Duodenal mucosa (tissue), 2 donors: ENCODE measurements around the gene LAMB3.
"Not testable (repeated sequence)": the region's sequence is repeated elsewhere in the genome, so short reads cannot be mapped to it uniquely, and the experiment has no call there.

Experiments
- H3K27ac ChIP-seq: one replicate; pipeline ENCODE4 v1.7.0; 2013; ENCODE audit warnings: low read depth, low read length
- H3K27me3 ChIP-seq, 2 donors: one replicate each; pipeline ENCODE4 v1.7.0; 2013; ENCODE audit warnings: low read length in 2 of 2, control low read depth in 1 of 2; ENCODE audit not compliant: insufficient read depth in 2 of 2, control insufficient read depth in 1 of 2
- H3K36me3 ChIP-seq, 2 donors: one replicate each; pipeline ENCODE4 v1.7.0; 2013; ENCODE audit warnings: low read length in 2 of 2, control low read depth in 1 of 2; ENCODE audit not compliant: insufficient read depth in 2 of 2, control insufficient read depth in 1 of 2
- H3K4me1 ChIP-seq, 2 donors: one replicate each; pipeline ENCODE4 v1.7.0; 2013; ENCODE audit warnings: low read length in 2 of 2, control low read depth in 1 of 2; ENCODE audit not compliant: insufficient read depth in 2 of 2, control insufficient read depth in 1 of 2
- H3K4me3 ChIP-seq, 2 donors: one replicate each; pipeline ENCODE4 v1.7.0; 2013; ENCODE audit warnings: low read length in 2 of 2, low read depth in 1 of 2
- H3K9ac ChIP-seq, 2 donors: one replicate each; pipeline ENCODE4 v1.7.0; 2013; ENCODE audit warnings: low read length in 2 of 2, low read depth in 1 of 2
- H3K9me3 ChIP-seq, 2 donors: one replicate each; pipeline ENCODE4 v1.7.0; 2013; ENCODE audit warnings: low read length in 2 of 2, control low read depth in 1 of 2; ENCODE audit not compliant: control insufficient read depth in 1 of 2

The LAMB3 gene

DNA sequence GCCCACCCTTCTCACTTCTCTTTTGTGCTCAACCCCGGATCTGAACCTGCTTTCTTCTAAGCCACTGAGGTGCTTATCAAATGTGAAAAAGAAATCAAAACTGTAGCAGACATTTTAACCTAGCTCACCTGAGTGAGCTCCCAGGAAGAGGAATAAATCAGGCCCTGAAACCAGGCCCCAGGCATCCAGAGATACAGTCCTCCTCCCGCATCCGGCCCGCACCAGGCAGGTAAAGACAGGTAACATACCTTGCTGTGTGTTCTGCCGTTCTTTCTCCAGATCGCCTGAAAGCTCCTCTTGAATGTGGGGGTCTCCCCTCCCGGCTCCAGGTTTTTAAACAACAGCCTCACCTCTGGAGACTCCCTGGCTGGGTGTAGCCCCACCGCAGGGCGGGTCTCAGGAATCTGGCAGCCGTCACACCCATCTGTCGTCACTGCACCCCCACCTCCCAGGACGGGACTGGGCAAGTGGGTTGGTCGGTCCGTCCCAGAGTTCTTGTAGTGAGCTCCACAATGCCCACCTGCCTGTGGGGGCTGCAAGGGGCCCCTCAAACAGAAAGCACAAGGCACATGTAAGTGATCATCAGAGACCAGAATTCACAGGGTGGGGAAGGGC lies at the start of gene LAMB3:
LAMB3 (minus strand) TSS at position 305 of the 615 bp plus-strand sequence. CDS start 1,481 bp downstream, outside the sequence.
- peak within 1 kb of the TSS; percentile 58 to 81 for H3K9ac ChIP-seq
- peak within 1 kb of the TSS; percentile 55 to 56 for H3K4me3 ChIP-seq
- H3K27ac ChIP-seq = peak within 1 kb of the TSS; percentile 80
- no peaks in the 10 kb centered on the region for H3K27me3 ChIP-seq
- no peaks in the 10 kb centered on the region for H3K36me3 ChIP-seq
- H3K9me3 ChIP-seq = no peaks in the 10 kb centered on the region
- peaks cover 62 to 69% of the 10 kb centered on the region in 2 donors for H3K4me1 ChIP-seq

DNA sequence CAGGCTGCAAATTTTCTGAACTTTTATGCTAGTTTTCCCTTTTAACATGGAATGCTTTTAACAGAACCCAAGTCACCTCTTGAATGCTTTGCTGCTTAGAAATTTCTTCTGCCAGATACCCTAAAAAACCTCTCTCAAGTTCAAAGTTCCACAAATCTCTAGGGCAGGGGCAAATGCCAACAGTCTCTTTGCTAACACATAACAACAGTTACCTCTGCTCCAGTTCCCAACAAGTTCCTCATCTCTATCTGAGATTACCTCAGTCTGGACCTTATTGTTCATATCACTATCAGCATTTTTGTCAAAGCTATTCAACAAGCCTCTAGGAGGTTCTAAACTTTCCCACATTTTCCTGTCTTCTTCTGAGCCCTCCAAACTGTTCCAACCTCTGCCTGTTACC lies 48.5 kb upstream of the LAMB3 start:
- not testable (repeated sequence) for H3K36me3 ChIP-seq, H3K27ac ChIP-seq, H3K9me3 ChIP-seq, H3K9ac ChIP-seq, H3K27me3 ChIP-seq, H3K4me1 ChIP-seq, H3K4me3 ChIP-seq

DNA sequence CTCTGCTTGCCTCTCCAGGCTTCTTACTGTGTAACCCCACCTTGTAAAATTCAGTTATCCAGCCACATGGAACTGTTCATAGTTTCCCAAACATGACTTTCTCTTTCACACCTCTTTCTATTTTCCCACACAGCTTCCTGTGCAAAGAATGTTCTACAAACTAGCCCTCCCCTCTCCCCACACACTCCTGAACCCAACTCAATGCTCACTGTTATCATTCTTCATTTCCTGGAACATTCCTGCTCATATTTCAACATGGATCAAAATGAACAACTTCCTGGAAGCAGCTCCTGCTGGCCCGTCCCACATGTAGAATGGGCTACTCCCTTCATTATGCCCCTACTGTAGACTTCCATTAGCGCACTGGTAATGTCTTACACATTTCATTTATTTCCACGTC lies 44.9 kb upstream of the LAMB3 start:
- Histone ChIP-seq H3K9ac (no peak overlapping the region), H3K9me3 (no peaks in the 10 kb centered on the region), H3K4me3 (no peak overlapping the region), H3K36me3 (no peaks in the 10 kb centered on the region), H3K27ac (no peak overlapping the region), H3K27me3 (no peaks in the 10 kb centered on the region), H3K4me1 (no peaks in the 10 kb centered on the region)

DNA sequence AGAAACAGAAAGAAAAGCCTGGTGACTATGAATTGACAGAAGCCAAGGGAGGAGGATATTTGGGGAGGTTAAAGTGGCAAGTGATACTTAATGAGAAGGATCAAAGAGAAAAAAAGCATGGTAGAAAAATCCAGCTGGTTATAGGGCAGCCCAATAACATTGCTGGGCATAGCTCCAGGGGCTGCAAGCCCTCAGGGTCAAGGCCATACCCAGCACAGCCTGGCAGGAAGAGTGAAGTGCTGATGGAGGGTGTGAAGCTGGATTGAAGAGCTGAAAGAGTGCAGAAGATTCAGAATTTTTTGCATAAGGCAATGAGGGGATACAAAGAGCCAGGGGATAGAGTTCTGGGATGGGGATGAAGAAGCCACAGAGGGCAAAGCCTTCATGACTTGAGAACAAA lies 44.4 kb upstream of the LAMB3 start:
- Histone ChIP-seq H3K9me3 (no peaks in the 10 kb centered on the region), H3K4me3 (no peak overlapping the region), H3K27ac (no peak overlapping the region), H3K9ac (no peak overlapping the region), H3K27me3 (no peaks in the 10 kb centered on the region), H3K4me1 (no peaks in the 10 kb centered on the region), H3K36me3 (no peaks in the 10 kb centered on the region)

DNA sequence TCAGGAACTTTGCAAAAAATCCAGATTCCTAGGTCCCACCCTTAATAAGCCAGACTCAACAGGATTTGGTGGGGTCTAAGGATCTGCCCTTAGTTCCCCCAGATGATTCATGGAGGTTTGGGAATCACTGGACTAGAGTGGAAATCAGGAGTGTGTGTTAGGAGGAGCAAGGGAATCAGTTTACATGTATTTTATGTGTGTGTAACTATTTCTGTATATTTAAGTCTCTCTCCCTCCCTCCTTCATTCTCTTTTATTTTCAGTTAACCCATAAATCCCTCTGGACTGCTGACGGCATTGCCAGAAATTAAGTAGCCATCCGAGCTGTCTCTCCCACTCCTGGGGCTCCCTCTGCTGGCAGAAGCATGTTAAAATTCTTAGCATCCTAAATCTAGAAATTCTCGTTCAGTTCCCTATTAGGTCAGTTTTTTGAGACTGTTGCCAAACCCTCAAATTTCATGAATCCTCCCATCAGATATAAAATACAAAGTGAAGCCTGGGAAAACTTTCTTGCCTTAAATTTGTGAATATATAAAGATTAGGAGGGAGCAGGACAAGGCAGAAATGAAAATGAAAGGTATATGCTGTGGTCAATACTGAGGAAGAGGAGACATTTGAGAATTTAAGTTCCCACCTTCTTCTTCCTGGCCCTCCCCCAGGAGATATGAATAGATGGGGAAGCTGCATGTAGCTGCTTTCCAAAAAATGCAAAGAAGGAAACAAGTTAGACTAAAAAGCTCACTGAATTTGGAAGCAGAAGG lies 40.7 kb upstream of the LAMB3 start:
- peaks cover 0 to 9% of the 10 kb centered on the region in 2 donors for H3K4me1 ChIP-seq
- no peaks in the 10 kb centered on the region for H3K36me3 ChIP-seq
- H3K4me3 ChIP-seq = no peak overlapping the region
- H3K9me3 ChIP-seq = no peaks in the 10 kb centered on the region
- H3K27me3 ChIP-seq = no peaks in the 10 kb centered on the region
- H3K9ac ChIP-seq = peak overlapping the region in 1 of 2 donors; percentile 27
- no peak overlapping the region for H3K27ac ChIP-seq

DNA sequence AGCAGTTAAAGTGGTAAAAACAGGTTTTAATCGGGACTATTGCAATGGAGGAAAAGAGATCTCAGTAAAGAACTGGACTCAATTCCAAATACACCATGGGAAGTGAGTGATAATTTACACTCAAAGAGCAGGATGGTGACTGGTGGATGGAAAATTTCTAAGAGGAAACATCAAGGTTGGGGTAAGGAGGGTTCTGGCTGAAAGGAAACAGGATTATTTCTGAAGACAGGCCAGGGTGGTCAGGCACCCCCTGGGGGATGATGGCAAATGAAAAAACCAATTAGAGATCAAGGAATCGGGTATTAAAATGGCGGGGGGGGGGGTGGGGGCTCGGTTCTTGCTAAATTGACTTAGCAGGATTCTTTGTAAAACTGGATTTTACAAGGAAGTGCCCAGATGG lies 40.1 kb upstream of the LAMB3 start:
- Histone ChIP-seq H3K27ac (no peak overlapping the region), H3K4me3 (no peak overlapping the region)

DNA sequence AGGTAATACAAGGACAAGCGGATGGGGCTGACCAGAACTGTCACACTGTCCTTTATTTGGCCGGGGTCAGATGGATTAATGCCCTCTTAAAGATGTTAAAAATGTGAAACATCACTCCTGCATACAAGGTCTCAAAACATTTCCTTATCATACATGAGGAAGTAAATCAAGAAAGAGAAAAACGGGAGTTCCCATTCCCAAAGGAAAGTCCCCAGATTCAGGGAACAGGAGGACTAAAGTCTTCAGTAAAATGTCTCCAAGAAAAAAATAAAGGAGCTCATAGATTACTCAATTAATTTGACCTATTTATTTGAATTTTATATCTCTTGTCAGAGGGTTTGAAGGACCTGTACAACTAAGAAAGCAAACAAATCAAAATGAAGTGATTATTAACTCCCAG lies 39.0 kb upstream of the LAMB3 start:
- Histone ChIP-seq H3K36me3 (no peaks in the 10 kb centered on the region), H3K9me3 (no peaks in the 10 kb centered on the region), H3K27me3 (no peaks in the 10 kb centered on the region), H3K4me1 (peaks cover 0 to 9% of the 10 kb centered on the region in 2 donors), H3K27ac (no peak overlapping the region), H3K4me3 (no peak overlapping the region), H3K9ac (no peak overlapping the region)

More for the DNA sequence above, 40.1 kb upstream of the LAMB3 start:
- Histone ChIP-seq H3K9ac (peak overlapping the region in 1 of 2 donors; percentile 27), H3K4me1 (peaks cover 0 to 9% of the 10 kb centered on the region in 2 donors), H3K27me3 (no peaks in the 10 kb centered on the region), H3K36me3 (no peaks in the 10 kb centered on the region), H3K9me3 (no peaks in the 10 kb centered on the region)

DNA sequence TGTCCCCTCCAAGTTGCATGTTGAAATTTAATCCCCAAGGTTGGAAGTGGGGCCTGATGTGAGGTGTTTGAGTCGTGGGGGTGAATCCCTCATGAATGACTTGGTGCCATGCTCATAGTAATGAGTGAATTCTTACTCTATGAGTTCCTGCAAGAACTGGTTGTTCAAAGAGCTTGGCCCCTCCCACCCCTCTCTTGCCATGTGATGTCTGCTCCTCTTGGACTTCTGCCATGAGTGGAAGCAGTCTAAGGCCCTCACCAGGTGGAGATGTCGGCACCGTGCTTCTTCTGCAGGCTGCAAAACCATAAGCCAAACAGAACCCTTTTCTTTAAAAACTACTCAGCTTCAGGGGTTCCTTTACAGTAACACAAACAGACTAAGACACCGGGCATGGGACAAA lies 37.3 kb upstream of the LAMB3 start:
- no peaks in the 10 kb centered on the region for H3K36me3 ChIP-seq
- no peaks in the 10 kb centered on the region for H3K27me3 ChIP-seq
- H3K4me3 ChIP-seq = no peak overlapping the region
- H3K4me1 ChIP-seq = peaks cover 0 to 9% of the 10 kb centered on the region in 2 donors
- H3K9ac ChIP-seq = no peak overlapping the region
- no peak overlapping the region for H3K27ac ChIP-seq
- H3K9me3 ChIP-seq = no peaks in the 10 kb centered on the region

DNA sequence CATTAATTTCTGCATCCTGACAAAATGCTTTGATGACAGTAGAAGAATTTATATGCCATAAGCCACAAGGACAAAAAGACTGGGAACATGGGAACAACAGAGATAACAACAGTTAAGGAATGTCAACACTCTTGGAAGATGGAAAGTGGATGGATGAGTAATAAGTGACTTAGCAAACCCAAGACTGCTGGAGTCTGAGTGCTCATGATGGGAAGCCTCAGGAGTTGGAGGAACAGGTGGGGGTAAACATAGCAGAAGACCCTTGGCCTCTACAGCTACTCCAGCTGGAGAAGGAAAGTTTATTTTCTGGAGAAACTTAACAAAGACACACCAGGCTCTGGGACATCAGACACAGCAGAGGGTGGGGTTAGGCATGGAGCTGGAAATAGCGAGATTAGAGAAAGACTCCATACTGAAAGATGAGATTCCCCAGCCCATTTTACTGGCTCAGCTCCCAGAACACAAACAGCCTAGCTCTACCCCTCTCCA lies 36.6 kb upstream of the LAMB3 start:
- Histone ChIP-seq H3K27ac (no peak overlapping the region), H3K4me1 (peaks cover 0 to 9% of the 10 kb centered on the region in 2 donors), H3K9me3 (no peaks in the 10 kb centered on the region)

DNA sequence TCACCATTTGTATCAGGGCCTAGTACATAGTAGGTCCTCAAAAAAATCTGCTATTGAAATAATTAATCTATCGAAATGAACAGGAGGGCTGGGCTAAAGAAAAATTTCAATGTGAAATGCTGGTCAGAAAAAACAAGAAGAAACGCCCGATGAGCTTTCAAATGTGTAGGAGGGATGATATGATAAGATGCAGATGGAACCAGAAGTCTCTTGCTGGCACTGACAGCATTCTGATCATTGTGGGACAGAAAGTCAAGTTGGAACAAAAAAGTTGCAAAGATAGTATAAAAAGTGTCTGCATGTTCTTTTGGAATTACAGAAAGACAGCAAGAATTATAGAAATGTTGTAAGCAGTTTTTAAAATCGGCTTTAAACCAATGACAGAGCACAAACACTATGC lies 34.1 kb upstream of the LAMB3 start:
- Histone ChIP-seq H3K36me3 (no peaks in the 10 kb centered on the region), H3K9ac (no peak overlapping the region), H3K4me1 (peaks cover 0 to 8% of the 10 kb centered on the region in 2 donors), H3K9me3 (no peaks in the 10 kb centered on the region), H3K27ac (no peak overlapping the region), H3K4me3 (no peak overlapping the region), H3K27me3 (peaks cover 0 to under 1% of the 10 kb centered on the region in 2 donors)

More for the DNA sequence above, 36.6 kb upstream of the LAMB3 start:
- H3K4me3 ChIP-seq = no peak overlapping the region
- no peak overlapping the region for H3K9ac ChIP-seq
- no peaks in the 10 kb centered on the region for H3K27me3 ChIP-seq
- H3K36me3 ChIP-seq = no peaks in the 10 kb centered on the region
